Measurements from ENCODE around the gene AXL.
A peak's percentile ranks its signal among the peaks of the same experiment; 100 is the strongest.
"Not testable (repeated sequence)": the region's sequence is repeated elsewhere in the genome, so short reads cannot be mapped to it uniquely, and the experiment has no call there.

The AXL gene

GRCh38 chr19:41206926-41207750, 11.9 kb upstream of the AXL start:
- DNase-seq (ENCODE audit: low read depth in 2 of 2): no peak

GRCh38 chr19:41214161-41214560, 4.9 kb upstream of the AXL start:
- no peak for DNase-seq (ENCODE audit: low read depth in 2 of 2)

- DNase-seq (ENCODE audit: low read depth in 2 of 2): no peak
Observed at GRCh38 chr19:41217741-41218140, 1.3 kb upstream of the AXL start.

- DNase-seq (ENCODE audit: low read depth in 2 of 2): no peak
Observed at GRCh38 chr19:41218249-41218614, 791 bp upstream of the AXL start.

GRCh38 chr19:41219924-41220567, 1.0 kb downstream of the AXL start:
- no peak for DNase-seq (ENCODE audit: low read depth in 2 of 2)

- DNase-seq (ENCODE audit: low read depth in 2 of 2): no peak
Observed at GRCh38 chr19:41220811-41221210, 1.8 kb downstream of the AXL start.

GRCh38 chr19:41221514-41222205, 2.6 kb downstream of the AXL start:
- no peak for DNase-seq (ENCODE audit: low read depth in 2 of 2)

GRCh38 chr19:41222240-41222639, 3.2 kb downstream of the AXL start:
- DNase-seq (ENCODE audit: low read depth in 2 of 2): no peak

GRCh38 chr19:41223431-41224234, 4.6 kb downstream of the AXL start:
- DNase-seq (ENCODE audit: low read depth in 2 of 2): no peak

GRCh38 chr19:41224632-41225031, 5.6 kb downstream of the AXL start:
- no peak for DNase-seq (ENCODE audit: low read depth in 2 of 2)

- no peak for DNase-seq (ENCODE audit: low read depth in 2 of 2)
Observed at GRCh38 chr19:41225238-41226052, 6.4 kb downstream of the AXL start.

- peak in 1 of 2 donors; percentile 2 for DNase-seq (ENCODE audit: low read depth in 2 of 2)
Observed at GRCh38 chr19:41226053-41226873, 7.2 kb downstream of the AXL start.

GRCh38 chr19:41226874-41227390, 7.9 kb downstream of the AXL start:
- no peak for DNase-seq (ENCODE audit: low read depth in 2 of 2)

- no peak for DNase-seq (ENCODE audit: low read depth in 2 of 2)
Observed at GRCh38 chr19:41228486-41228885, 9.5 kb downstream of the AXL start.

- DNase-seq (ENCODE audit: low read depth in 2 of 2): not testable (repeated sequence)
Observed at GRCh38 chr19:41229338-41229737, 10.3 kb downstream of the AXL start.

GRCh38 chr19:41230067-41230857, 11.2 kb downstream of the AXL start:
- no peak for DNase-seq (ENCODE audit: low read depth in 2 of 2)

GRCh38 chr19:41232686-41233085, 13.7 kb downstream of the AXL start:
- no peak for DNase-seq (ENCODE audit: low read depth in 2 of 2)

GRCh38 chr19:41233748-41234240, 14.8 kb downstream of the AXL start:
- no peak for DNase-seq (ENCODE audit: low read depth in 2 of 2)

Measured in stimulated activated CD8-positive, alpha-beta memory T cell treated with anti-CD3 and anti-CD28 coated beads, Interleukin-2, amount 100 ng/mL, for 1 hour (primary cell).